GM13976 (cell line): Measurements from ENCODE around the gene PRDX3.

ENCODE experiments used
- DNase-seq: peaks from one replicate; pipeline ENCODE4 v3.0.0; 2012; ENCODE audit warnings: low spot score
- in situ Hi-C: fragments of 300-500 bp; cut with MboI; formaldehyde crosslinking; loops from one replicate; pipeline ENCODE4 v1.12.0; 2022; ENCODE audit warnings: low sequenced_read_pairs, mixed read lengths, inconsistent platforms; ENCODE audit not compliant: unreplicated experiment
- TF ChIP-seq, protein P1 (sequence below): IDR thresholded peaks from 2 replicates; pipeline ENCODE4 v1.5.1; 2012; ENCODE audit warnings: borderline replicate concordance, mild to moderate bottlenecking; ENCODE audit not compliant: insufficient read depth; ENCODE audit errors: extremely low read depth, missing control alignments, control extremely low read depth

Gene PRDX3

GRCh38 chr10:119119400-119119799 is 59.2 kb downstream of the PRDX3 start:
- in situ Hi-C loops: no loop called here
- no peak for DNase-seq
- TF ChIP-seq, protein P1, sequence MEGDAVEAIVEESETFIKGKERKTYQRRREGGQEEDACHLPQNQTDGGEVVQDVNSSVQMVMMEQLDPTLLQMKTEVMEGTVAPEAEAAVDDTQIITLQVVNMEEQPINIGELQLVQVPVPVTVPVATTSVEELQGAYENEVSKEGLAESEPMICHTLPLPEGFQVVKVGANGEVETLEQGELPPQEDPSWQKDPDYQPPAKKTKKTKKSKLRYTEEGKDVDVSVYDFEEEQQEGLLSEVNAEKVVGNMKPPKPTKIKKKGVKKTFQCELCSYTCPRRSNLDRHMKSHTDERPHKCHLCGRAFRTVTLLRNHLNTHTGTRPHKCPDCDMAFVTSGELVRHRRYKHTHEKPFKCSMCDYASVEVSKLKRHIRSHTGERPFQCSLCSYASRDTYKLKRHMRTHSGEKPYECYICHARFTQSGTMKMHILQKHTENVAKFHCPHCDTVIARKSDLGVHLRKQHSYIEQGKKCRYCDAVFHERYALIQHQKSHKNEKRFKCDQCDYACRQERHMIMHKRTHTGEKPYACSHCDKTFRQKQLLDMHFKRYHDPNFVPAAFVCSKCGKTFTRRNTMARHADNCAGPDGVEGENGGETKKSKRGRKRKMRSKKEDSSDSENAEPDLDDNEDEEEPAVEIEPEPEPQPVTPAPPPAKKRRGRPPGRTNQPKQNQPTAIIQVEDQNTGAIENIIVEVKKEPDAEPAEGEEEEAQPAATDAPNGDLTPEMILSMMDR: no peak

DNA sequence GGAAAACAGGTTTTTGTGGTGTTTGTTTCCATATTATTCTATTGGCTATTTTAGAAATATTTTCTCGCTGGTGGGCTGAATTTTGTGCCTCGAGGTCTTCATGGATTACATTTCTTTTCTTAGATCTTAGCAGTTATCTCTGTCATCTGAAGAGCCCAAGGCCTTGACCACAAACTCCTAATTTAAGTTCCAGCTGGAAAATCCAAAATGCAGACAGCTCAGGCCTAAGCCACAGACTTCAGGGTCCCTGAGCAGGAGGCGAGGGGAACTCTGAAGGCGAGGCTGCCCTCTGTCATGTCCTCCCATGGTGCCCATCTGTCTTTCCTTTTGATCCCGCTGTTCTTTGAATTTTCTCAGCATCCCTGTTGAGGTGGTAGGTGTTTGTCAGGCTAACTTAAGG is 60.4 kb downstream of the PRDX3 start:
- TF ChIP-seq, protein P1: no peak
- DNase-seq: no peak
- in situ Hi-C loops: no loop called here
